ENCODE results near the gene PALB2. TPM values are rescaled to one million over a fixed set of nuclear protein-coding genes. Genes with fewer than 3 reads are reported as not detected.
"Not testable (repeated sequence)": the region's sequence is repeated elsewhere in the genome, so short reads cannot be mapped to it uniquely, and the experiment has no call there.

PALB2 gene
- total RNA-seq, 1 donor from 2014 or later, result 15.6 TPM

GRCh38 chr16:23594186-23594585 is 46.9 kb downstream of the PALB2 start:
- no peak for ATAC-seq
- no peak for DNase-seq (ENCODE audit: low spot score)
- intact Hi-C loops (cut with DNase I), result no loop called here

- ATAC-seq (no peak), DNase-seq (ENCODE audit: low spot score) (no peak)
- intact Hi-C loops (cut with DNase I), result no loop called here
These were observed 50.9 kb downstream of the PALB2 start for GRCh38 chr16:23590181-23590580.

GRCh38 chr16:23587726-23588125 is 53.4 kb downstream of the PALB2 start:
- DNase-seq (ENCODE audit: low spot score), result no peak
- intact Hi-C loops (cut with DNase I), result no loop called here
- ATAC-seq, result no peak

- DNase-seq (ENCODE audit: low spot score), result no peak
- no peak for ATAC-seq
- intact Hi-C loops (cut with DNase I), result no loop called here
These were observed 56.7 kb downstream of the PALB2 start for GRCh38 chr16:23584186-23585076.

GRCh38 chr16:23583271-23583670 is 57.8 kb downstream of the PALB2 start:
- DNase-seq (ENCODE audit: low spot score); intact Hi-C loops (cut with DNase I): not testable (repeated sequence)

GRCh38 chr16:23581764-23582163 is 59.3 kb downstream of the PALB2 start:
- ATAC-seq (no peak), DNase-seq (ENCODE audit: low spot score) (no peak)
- intact Hi-C loops (cut with DNase I), result no loop called here

More at GRCh38 chr16:23583271-23583670, 57.8 kb downstream of the PALB2 start:
- ATAC-seq, result not testable (repeated sequence)

GRCh38 chr16:23580391-23580790 is 60.7 kb downstream of the PALB2 start:
- DNase-seq (ENCODE audit: low spot score) (no peak), ATAC-seq (no peak)
- intact Hi-C loops (cut with DNase I), result no loop called here

GRCh38 chr16:23579371-23579770 is 61.7 kb downstream of the PALB2 start:
- ATAC-seq (no peak), DNase-seq (ENCODE audit: low spot score) (no peak)
- intact Hi-C loops (cut with DNase I), result no loop called here

- intact Hi-C loops (cut with DNase I), result no loop called here
- no peak for ATAC-seq
- no peak for DNase-seq (ENCODE audit: low spot score)
These were observed 62.8 kb downstream of the PALB2 start for GRCh38 chr16:23578101-23578830.

- DNase-seq (ENCODE audit: low spot score), result no peak
- ATAC-seq, result no peak
- intact Hi-C loops (cut with DNase I), result no loop called here
These were observed 63.6 kb downstream of the PALB2 start for GRCh38 chr16:23577493-23577892.

- intact Hi-C loops (cut with DNase I), result no loop called here
- ATAC-seq, result no peak
- DNase-seq (ENCODE audit: low spot score), result no peak
These were observed 65.3 kb downstream of the PALB2 start for GRCh38 chr16:23575834-23576233.

GRCh38 chr16:23573817-23574216 is 67.3 kb downstream of the PALB2 start:
- intact Hi-C loops (cut with DNase I), result no loop called here
- ATAC-seq, result no peak
- DNase-seq (ENCODE audit: low spot score), result no peak

GRCh38 chr16:23572394-23572793 is 68.7 kb downstream of the PALB2 start:
- ATAC-seq (no peak), DNase-seq (ENCODE audit: low spot score) (no peak)
- intact Hi-C loops (cut with DNase I), result no loop called here

- no peak for ATAC-seq
- intact Hi-C loops (cut with DNase I), result no loop called here
- no peak for DNase-seq (ENCODE audit: low spot score)
These were observed 69.2 kb downstream of the PALB2 start for GRCh38 chr16:23571895-23572294.

GRCh38 chr16:23570992-23571632 is 70.0 kb downstream of the PALB2 start:
- ATAC-seq, result no peak
- DNase-seq (ENCODE audit: low spot score), result no peak
- intact Hi-C loops (cut with DNase I), result no loop called here

- ATAC-seq (no peak), DNase-seq (ENCODE audit: low spot score) (no peak)
- intact Hi-C loops (cut with DNase I), result no loop called here
These were observed 73.5 kb downstream of the PALB2 start for GRCh38 chr16:23567602-23568001.

- DNase-seq (ENCODE audit: low spot score) (no peak), ATAC-seq (no peak)
- intact Hi-C loops (cut with DNase I), result no loop called here
These were observed 74.4 kb downstream of the PALB2 start for GRCh38 chr16:23566724-23567123.

- DNase-seq (ENCODE audit: low spot score), result no peak
- intact Hi-C loops (cut with DNase I), result no loop called here
- no peak for ATAC-seq
These were observed 76.3 kb downstream of the PALB2 start for GRCh38 chr16:23564575-23565363.

GRCh38 chr16:23563186-23563585 is 77.9 kb downstream of the PALB2 start:
- intact Hi-C loops (cut with DNase I), result no loop called here
- DNase-seq (ENCODE audit: low spot score), result no peak
- ATAC-seq, result no peak
